HG03342 (cell line): ENCODE data around the gene DOCK2.
A peak's percentile ranks its signal among the peaks of the same experiment; 100 is the strongest.
"Not testable (repeated sequence)": the region's sequence is repeated elsewhere in the genome, so short reads cannot be mapped to it uniquely, and the experiment has no call there.

Experiments used
- ATAC-seq: cut with Tn5 transposase; IDR thresholded peaks from one replicate; pipeline ENCODE4 v1.9.1; 2021; ENCODE audit warnings: mild to moderate bottlenecking, moderate library complexity; ENCODE audit not compliant: unreplicated experiment

DOCK2 gene

DNA sequence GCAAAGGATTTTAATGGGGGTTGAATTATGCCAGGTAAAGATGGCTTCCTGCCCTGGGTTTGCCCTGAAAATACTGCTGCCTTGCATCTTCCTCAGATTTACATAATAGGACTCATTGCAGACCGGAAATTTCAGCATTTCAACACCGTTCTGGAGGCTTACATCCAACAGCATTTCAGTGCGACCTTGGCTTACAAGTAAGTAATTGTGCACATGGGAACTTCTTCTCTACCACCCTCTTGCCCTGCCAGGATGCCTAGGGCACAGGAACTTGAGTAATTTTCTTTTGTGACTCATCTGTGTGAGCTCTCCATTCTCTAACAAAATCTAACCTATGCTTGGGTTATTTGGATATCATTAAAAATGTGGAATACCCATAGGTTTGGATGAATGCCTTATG is 80.2 kb downstream of the DOCK2 start:
- no peak for ATAC-seq

DNA sequence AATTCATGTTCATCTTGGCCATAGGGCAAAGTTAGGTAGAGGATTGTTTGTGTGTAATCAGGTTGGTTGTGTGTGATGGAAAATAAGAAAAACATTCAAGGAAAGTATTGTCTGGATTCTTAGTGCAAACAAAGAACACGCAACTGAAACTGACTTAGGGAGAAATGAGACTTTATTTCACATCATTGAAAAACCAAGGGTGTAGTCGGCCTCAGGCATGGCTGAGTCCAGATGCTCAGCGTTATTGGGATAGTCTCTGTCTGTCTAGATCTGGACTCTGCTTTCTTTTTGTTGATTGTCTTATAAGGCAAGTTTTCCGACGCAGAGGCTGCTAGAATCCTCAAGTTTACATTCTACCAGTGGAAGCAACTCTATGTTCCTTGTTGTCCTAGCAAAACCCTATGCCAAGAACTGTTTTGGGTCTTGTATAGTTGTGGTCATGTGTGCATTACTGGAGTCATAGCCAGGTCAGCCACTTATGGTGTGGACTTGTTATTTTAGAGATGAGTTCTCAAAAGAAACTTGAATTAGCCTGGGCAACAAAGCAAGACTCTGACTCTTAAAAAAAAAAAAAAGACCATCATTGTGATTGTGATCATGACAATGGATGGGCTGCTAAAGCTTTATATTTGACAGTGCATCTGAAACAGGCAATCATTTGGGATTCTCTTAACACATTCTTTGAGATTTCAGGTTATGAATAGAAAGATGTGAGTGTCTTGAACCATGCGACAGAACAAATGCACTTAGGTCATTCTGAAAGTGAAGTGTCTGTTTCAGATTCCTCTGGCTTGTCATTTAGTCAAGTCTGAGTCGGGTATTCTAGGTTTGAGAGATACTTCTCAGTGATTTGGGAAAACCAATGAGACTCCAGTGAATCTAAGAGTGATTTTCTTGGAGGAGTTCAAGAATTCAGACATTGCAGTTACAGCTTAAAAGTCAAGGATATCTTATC is 82.6 kb downstream of the DOCK2 start:
- peak; percentile 74 for ATAC-seq

DNA sequence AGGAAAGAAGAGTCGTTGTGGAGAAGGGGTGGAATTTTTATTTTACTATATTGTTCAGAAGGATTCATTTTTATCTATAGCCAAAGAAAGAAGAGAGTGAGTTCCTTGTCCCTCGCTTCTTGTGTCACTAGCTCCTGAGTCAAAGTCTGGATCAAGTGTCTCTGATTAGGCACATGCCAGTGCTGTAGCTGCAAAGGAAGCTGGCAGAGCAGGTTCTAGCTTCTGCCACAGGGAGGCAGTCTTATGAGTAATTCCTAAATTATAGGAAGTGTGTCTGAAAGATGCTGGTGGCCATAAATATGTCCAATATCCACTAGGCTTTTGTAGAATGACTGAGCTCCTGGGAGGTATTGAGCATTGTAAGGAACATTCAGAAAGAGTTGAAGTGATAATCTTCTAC is 84.7 kb downstream of the DOCK2 start:
- ATAC-seq, result no peak

DNA sequence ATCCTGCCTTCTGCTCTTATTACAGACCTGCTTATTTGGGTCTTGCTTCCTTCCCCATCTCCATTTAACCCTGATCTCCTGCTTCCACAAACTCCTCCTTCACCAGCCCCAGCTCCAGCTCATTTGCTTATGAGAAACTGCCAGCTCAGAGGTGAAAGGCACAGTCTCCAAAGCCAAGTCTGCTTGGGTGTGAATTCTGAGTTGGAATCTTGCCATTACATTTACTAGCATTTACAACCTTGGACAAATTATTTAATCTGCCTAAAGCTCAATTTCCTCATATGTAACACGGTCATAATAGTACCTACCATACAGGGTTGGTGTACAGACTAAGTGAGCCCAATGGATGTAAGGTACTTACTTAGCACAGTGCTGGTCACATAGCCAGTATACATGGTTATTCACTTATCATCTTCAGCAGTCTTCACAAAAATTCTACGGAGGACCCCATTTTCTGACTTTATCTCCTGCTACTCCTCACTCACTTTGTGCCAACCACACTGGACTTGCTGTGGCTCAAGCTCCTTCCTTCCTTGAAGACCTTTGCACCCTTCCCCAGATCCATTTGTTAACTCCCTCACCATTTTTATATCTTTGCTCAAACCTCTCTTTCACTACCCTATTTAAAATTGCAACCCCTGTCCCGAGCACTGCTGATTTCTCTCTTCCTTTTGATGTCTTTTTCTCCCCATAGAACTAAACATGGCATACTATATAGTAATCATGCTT is 86.2 kb downstream of the DOCK2 start:
- no peak for ATAC-seq

DNA sequence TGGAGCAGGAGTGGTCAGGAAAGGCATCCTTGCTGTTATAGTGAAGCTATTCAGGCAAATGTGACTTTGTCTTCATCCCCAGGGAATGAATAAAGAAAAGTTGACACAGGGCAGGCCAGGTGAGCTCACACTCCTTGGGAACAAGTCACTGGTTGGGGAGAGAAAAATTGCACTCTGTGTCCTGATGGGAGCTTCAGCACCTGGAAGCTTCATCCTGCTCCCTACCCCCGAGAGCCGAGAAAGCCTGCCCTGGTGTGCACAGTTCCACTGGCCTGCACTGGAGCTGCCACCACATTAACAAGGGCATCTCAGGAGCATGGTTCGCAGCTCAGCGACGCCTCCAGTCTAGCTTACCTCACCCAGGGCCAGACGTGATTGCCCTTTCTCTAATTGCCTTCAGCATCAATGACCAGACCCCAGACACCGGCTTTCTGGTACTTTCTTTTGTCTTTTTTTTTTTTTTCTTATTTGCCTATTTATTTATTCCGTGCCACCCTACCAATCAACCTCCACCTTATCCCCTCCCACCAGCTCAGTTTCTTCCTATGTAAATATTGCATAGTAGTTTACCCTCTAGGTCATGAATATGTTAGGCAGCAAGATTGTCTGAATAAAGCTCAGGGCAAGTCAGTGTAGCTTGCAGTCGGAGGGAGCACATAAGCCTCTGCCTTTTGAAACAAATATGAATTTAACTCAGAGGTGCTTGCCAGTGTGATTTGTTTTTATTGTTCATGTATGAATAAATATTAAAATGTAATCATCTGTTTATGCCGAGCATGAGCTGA is 87.4 kb downstream of the DOCK2 start:
- no peak for ATAC-seq

DNA sequence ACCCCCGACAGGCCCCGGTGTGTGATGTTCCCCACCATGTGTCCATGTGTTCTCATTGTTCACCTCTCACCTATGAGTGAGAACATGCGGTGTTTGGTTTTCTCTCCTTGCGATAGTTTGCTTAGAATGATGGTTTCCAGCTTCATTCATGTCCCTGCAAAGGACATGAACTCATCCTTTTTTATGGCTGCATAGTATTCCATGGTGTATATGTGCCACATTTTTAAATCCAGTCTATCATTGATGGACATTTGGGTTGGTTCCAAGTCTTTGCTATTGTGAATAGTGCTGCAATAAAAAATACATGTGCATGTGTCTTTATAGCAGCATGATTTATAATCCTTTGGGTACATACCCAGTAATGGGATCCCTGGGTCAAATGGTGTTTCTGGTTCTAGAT is 88.6 kb downstream of the DOCK2 start:
- not testable (repeated sequence) for ATAC-seq

DNA sequence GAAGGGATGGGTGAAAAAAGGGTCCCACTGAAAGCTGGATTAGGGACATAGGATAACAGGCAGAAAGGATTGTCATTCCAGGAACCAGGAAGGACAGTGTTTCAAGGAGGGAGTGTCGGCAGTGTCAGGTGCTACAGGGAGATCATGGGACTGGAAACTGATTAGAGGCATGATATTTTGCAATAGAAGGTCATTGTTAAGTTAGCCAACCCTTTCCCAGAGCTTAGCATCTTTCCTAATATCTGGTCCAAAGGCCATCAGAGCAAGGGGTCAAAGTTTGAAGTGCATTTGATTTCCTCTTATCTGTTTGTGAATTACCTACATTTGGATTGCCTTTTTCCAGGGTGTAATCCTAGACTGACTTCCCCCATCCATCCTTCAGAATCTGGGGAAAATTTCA is 91.3 kb downstream of the DOCK2 start:
- no peak for ATAC-seq

DNA sequence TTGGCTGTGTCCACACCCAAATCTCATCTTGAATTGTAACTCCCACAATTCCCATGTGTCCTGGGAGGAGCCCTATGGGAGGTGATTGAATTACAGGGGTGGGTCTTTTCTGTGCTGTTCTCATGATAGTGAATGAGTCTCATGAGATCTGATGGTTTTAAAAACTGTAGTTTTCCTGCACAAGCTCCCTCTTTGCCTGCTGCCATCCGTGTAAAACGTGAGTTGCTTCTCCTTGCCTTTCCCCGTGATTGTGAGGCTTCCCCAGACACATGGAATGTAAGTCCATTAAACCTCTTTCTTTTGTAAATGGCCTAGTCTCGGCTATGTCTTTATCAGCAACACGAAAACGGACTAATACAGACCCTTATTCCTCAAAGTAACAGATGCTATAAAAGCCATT is 94.1 kb downstream of the DOCK2 start:
- no peak for ATAC-seq

DNA sequence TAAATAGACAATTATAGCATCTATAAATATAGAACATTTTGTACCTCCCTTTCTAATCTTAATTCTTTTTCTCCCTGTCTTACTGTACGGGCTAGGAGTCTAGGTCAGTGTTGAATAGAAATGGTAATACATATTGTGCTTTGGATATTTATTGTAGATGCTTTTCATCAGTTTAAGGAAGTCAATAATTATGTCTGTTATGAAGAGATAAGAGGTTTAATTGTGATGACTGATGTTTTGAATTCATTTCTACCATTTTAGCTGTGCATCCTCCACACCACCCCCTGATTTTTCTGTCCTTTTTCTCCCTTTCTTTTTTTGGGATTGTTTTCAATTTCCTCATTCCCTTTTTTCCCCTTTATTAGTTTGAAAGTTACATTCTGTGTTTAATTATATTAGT is 95.8 kb downstream of the DOCK2 start:
- ATAC-seq, result no peak

DNA sequence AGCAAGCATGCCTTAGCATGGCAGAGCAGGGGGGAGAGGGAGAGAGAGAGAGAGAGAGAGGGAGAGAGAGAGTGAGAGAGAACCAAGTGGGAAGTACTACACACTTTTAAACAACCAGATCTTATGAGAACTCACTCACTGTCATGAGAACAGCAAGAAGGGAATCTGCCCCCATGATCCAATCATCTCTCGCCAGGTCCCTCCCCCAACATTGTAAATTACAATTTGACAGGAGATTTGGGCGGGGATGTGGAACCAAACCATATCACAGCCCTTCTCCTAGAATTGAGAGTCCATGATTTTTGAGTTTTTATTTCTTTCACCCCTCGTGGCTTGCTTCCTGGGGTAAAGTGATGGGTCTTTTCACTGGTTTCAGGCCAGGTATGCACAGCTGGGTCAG is 98.8 kb downstream of the DOCK2 start:
- no peak for ATAC-seq

DNA sequence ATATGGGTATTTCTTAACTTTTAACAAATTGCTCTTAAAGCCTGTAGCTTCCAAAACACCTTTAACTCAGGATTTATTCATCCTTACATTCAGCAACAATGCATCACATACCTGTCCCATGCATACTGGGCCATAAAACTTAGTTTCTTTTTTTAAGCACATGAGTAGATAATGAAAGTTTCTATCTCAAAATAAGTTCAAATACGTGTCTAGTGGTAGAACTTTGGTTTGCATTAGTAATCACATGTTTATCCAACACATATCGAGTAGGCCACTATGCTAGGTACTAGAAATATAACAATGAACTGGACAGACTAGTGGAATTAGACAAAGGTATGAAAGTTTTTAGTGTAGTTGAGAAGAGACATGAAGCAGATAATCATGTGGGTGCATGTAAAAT is 99.6 kb downstream of the DOCK2 start:
- ATAC-seq, result no peak

DNA sequence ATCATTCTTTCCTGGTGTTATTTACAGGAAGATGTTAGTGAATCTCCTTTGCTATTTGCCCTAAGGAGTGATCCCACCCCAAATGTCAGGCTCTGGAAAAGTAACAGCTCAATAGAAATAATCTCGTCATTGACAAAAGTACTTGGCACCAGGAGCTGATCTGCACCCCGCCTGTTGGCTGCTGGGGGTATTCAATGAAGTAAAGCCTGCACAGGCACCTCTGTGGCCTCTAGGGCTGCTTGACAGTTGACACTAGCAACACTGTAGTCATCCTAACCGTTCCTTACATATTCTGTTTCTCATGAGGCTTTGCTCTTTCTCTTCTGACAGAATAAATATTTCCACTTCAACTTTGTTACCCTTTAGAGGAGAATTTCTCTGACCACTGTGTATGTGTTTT is 103.4 kb downstream of the DOCK2 start:
- no peak for ATAC-seq

DNA sequence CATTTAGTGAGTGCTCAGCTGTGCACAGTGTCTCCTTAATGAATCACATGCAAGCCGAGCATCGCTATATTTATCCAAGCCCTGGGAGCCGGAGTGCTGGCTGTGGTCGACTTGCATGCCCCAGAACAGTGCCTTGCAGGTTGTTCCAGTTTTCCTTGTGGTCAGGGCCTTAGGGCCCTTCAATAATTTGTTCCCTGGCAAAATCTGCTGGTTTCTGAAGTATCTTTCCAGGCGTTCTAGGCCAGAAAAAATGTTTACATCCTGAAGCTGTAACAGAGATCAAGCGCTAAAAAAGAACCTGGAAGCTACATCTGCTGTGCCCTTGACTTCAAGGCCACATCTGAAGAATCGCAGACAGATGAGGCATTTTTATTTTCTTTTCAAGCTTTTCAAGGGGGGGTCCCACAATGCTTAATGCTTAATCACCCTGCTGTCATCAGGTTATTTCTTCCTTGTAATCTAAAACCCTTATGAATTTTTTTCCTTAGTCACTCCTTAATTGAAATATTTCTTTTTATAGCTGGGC is 105.8 kb downstream of the DOCK2 start:
- no peak for ATAC-seq

DNA sequence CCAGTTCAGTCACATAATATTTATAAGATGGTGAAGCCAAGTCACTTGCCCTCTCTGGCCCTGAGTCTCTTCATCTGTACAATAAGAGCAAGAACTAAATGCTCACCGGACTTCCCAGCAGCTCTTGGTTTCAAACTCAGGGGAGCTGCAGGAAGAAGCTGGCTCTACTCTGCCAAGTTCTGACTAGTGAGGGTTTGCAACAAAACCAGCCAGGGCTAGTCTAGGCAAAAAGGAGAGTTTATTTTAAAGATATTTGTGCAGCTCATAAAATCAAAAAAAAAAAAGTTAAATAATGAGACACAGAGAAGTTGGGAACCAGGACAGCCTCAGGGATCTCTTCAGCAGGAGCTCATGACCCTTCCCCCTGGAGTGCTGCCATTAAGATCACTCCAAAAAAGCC is 107.3 kb downstream of the DOCK2 start:
- no peak for ATAC-seq

DNA sequence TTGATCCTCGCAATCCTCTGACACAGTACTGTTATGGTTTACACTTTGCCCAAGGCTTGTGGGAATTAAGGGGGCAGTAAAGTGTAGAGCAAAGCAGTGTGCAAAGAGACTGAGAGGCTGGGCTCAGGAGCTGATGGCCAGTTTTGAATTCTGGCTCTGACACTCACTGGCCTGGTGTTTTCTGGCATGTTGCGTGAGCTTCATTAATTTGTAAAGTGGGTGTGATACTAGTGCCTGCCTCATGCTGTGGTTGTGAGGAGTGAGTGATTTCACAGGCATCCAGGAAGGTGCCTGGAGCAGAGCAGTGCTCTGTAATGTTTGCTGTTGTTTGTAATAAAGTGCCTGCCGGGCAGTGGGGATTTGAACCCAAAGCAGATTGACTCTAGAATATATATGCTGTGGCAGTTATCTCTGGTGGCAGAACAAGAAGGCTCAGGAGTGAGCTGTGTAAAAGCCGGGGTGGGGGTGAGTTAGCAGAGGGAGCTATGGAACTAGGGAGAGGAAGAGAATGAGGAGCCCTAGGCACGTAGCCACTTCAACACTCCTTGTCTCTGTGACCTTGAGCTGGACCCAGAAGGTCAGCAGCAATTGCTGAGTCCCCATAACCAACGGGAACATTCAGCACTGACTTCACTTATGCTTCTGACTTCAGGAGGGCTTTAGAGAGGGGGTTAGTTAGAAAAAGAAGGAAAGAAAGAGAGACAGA is 108.5 kb downstream of the DOCK2 start:
- no peak for ATAC-seq

DNA sequence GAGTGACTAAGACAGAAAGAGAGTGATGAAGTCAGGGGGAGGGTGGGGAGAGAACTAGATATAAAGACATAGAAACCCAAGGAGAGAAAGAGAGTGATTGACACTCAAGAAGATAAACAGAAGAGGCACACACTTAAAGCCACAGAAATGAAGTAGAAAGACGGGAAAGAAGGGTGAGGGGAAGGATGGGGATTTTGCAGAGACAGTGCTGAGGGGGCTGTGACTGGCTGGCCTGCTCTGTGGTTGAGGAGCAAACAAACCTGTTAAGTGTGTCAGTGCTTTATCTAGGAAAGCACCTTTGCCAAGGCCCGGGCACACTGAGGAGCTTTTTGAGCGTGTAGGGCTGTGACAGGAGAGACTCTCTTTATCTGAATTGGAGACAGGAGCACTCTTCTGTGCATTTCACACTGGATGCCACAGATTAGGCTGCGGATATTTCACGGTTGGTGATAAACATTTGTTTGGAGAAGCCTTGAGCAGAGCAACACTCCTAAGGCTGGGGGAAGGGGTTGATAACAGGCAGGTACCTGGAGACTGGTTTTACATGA is 109.1 kb downstream of the DOCK2 start:
- ATAC-seq, result no peak

DNA sequence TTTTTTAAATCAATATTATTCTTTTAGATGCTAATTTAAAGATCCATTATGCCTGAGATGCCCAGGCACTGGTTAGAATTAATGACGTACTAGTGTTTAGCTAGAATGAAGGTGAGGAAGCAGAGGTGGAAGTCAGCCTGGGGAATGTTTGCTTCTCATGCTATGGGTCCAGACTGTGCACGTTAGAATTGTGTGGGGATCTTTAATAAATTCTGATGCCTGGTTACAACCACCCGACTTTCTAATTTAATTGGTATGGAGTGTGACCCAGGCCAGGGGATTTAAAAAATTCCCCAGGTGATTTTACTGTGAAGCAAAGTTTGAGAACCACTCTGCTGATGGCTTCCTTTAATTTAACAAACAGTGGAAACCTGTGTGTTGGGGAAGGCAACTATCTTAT is 111.1 kb downstream of the DOCK2 start:
- ATAC-seq, result no peak

DNA sequence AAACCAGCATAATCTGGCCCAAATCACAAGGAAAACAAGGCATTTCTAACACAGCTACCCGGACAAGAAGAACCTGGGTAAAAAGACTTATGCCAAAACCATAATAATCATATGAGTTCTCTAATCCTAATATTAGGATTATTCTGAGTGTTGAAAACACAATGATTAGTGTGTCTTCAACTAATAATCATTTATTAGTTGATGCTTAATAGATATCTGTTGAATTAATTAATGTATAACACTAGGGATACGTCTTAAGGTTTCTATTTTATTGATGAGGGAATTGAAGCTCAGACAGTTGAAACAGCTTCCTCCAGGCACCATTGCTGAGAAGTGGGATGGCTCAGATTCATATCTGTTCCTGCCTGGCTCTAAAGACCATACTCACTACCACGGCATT is 112.2 kb downstream of the DOCK2 start:
- ATAC-seq, result no peak

DNA sequence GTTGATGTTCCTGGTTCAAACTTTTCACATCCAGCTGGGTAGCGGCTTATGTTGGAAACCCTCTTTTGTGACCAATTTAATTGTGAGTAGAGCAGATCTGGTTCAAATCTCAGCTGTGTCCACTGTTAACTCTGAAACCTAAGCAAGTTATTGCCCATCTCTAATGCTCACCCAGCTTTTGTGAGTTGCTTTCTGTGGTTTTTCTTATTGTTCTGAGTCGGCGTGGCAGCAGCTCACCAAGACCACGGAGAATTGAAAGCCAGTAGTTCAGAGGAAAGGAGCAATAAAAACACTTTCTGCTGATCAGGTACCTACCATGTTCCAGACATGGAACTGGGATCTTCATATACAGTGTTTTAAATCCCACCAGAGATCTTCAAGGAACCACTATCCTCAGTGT is 114.4 kb downstream of the DOCK2 start:
- no peak for ATAC-seq

DNA sequence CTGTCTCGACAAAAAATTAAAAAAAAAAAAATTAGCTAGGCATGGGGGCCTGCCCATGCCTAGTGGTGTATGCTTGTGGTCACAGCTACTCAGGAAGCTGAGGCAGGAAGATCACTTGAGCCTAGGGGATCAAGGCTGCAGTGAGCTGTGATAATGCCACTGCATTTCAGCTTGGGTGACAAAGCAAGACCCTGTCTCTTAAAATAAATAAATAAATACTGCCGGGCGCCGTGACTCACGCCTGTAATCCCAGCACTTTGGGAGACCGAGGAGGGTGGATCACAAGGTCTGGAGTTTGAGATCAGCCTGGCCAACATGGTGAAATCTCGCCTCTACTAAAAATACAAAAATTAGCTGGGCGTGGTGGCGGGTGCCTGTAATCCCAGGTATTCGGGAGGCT is 115.5 kb downstream of the DOCK2 start:
- not testable (repeated sequence) for ATAC-seq
